Measurements from ENCODE around the gene UGT1A9.

DNA sequence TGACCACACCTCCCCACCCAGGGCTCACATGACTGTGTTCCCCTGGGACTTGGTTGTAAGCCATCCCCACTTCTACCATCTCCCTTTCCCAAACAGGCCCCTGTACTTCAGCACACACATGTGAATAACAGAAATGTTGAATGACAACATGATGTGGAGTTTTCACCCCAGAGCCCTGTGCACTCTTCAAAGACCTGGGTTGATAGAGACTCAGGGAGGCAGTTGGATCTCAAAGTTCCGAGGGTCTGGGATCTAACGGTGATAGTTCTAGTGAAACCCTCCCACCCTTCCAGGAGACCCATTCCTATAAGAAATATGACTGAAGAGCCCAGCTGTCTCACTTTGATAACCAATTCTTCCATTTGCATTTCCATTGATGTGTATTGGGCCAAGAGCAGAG lies 106.3 kb downstream of the UGT1A9 start, which contains the start of gene MROH2A:
- TF ChIP-seq EZH2phosphoT487 (IDR thresholded peaks at IDR 0.05; ENCODE audit: insufficient read depth, low read depth), result no peak
- no peak for TF ChIP-seq EZH2 (IDR thresholded peaks at IDR 0.05; ENCODE audit: insufficient read depth, poor library complexity, severe bottlenecking)
